Stimulated activated CD8-positive, alpha-beta memory T cell treated with anti-CD3 and anti-CD28 coated beads, Interleukin-7, amount 100 ng/mL, for 1 hour (primary cell): ENCODE results near the gene TBC1D16.

Source experiments
- DNase-seq, 2 donors: peaks; one replicate each; pipeline ENCODE4 v3.0.0-alpha.2; 2020; ENCODE audit warnings: low read depth in 2 of 2

Gene TBC1D16

GRCh38 chr17:79940459-79941087, 95.1 kb downstream of the TBC1D16 start:
- no peak for DNase-seq

GRCh38 chr17:79939755-79940458, 95.8 kb downstream of the TBC1D16 start:
- DNase-seq, result no peak

DNA sequence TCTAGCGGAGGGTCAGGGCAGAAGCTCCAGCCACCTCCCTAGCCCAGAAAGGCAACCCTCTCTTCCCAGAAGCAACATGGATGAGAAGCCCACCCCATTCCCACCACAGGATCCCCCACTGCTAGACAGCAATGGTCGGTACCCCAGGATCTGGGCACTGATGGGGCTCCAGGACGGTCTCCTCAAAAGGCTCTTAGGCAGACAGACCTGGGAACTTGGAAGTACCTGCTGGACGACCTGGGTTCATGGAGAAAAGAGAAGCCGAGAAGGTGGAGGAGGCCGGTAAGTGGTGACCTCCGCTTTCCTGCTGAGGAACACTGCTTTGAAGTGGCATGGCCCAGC, 96.6 kb downstream of the TBC1D16 start:
- DNase-seq, result no peak

GRCh38 chr17:79938336-79939093, 97.2 kb downstream of the TBC1D16 start:
- no peak for DNase-seq

- no peak for DNase-seq
Measured at GRCh38 chr17:79937391-79938335, 98.0 kb downstream of the TBC1D16 start.

DNA sequence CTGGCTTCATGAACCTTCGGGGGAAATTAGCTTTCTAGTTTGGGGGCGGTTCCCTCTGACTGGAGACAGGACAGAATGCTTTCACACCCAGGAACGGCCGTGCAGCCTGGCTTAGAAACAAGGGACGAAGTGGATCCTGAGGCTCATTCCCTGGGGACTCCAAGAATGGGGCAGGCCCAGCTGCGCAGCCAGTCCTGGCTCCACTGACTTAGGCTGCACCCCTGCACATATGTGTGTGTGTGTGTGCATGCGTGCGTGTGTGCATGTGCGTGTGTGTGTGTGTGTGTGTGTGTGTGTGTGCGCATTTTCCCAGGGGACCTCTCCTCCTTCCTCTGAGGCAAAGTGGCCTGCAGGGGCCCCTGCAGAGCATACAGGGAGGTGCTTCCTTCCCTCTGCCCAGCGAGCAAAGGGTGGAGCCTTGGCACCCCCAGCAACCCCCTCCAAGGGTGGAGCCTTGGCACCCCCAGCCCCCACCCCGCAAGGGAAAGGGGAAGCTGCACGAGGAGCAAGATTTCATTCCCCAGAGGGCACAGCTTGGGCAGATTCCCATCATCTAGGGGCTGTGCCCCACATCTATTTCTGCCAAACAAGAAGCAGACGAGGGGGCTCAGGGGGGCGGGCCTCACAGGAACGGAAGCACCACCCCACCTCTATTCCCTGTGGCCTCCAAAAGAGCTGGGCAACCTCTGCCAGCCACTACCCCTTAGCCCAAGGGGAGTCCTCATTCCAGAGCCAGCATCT, 98.9 kb downstream of the TBC1D16 start:
- DNase-seq, result no peak

- DNase-seq, result no peak
Measured at GRCh38 chr17:79936050-79936449, 99.6 kb downstream of the TBC1D16 start.

DNA sequence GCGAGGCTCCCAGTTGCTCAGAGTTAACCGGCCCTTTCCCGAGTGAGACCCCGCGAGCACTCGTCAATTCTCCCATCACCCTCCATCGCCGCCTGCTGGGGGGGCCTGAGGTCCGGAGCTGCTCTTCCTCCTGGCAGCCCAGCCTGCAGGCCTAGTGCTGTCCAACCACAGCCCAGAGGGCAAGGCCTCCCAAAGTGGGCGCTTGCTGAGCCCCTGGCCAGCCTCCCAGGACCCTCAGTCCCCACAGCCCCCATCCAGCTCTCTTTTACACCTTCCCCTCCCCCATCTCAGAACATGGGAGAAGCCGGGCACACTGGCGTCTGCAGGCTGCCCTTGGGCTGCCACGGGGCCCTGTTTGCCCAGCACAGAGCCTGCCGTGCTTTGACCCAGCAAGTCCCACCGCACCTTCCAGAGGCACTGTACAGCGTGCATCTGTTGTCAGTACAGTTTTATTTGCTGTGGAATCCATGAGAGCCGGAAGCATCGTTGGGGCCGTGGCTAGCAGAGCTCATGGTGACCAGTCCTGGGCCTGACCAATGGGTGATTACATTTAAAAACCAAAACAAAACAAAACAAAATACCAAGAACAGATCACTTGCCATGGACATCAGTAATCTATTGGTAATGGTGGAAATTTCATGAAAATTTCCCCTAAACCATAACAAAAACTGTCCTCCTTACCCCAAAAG, 100.3 kb downstream of the TBC1D16 start:
- no peak for DNase-seq

DNA sequence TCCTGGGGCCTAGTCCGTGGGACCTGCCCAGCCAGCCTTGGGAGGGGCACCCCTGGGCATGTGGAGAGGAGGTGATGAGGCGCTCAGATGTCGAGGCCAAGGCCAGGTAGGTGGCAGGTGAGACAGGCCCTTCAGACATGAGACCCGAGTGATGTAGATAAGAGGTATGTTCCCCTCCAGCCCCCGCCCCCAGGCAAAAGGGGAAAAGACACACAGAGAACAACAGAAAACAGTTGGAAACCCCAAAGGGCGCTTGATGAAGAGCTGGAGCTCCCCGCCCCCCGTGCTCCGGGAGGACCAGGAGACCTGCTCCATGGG, 101.1 kb downstream of the TBC1D16 start:
- no peak for DNase-seq

DNA sequence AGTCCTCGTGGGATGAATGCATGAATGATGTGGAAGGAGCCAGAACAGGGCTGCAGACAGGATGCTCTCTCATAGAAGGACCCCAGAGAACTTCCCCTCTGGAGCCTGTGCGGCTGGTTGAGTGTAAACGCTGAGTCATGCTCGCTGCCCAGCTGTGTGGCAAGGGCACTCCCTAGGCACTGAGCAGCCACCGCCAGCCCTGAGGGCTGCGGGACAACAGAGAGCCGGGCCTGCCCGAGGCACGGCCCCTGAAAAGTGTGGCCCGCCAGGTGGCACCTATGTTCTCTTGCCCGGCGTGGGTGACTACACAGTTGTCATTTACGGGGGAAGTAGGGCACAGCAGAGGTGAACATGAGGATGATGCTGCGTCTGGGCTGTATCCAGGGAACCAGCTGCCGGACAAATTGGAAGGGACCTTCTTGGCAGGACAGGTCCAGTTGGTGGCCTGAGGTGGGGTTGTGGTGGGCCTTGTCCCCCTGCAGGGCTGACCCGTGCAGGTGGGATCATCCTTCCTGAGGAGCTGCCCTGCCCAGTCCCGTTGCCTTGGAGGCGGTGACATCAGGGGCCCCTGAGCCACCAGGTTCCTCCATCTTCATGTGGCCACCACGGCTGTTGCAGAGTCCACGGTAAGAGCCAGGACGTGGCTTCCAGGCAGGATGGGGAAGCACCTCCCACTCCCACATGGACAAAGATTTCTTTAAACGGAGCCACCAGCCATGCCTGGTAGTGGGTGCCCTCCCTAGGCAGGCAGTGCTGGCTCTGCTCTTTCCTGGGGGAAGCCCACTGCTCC, 101.6 kb downstream of the TBC1D16 start:
- no peak for DNase-seq

DNA sequence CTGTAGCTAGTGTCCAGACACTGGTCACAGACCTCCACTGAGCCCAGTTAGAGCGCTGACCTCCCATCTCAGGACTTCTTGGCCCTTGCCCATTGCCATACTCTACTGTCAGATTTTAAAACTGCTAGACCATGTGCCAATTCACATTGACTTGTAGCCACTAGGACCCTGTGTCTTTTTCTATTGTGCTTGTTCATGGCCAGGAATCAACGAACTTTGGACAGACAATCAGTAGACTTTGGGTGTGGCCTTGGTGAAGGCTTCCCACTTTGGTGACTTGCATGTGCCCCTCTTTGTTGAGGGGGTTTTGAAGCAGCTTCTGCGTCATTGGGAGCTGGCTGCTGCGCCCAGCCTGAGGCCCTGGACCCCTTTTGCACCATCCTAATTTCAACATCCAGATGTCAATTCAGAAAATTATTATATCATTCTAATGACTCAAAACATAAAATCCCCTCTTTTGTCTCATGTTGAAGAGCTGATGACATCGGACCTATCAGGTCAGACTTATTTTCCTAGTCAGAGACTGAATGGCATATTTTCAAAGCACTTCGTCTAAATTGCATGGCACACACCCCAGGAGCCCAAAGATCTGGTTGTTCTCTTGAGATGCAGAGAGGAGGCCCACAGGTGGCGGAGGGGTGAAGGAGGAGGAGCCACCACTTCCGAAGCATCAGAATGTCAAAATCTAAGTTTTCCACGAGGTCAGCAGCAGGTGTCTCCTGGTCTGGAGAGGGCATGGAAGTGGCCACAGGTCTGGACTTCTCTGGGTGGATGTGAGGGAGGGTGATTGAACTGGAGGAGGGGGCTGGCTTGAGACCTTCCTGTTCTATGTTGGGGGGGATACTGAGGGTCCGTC, 103.0 kb downstream of the TBC1D16 start:
- DNase-seq, result no peak

DNA sequence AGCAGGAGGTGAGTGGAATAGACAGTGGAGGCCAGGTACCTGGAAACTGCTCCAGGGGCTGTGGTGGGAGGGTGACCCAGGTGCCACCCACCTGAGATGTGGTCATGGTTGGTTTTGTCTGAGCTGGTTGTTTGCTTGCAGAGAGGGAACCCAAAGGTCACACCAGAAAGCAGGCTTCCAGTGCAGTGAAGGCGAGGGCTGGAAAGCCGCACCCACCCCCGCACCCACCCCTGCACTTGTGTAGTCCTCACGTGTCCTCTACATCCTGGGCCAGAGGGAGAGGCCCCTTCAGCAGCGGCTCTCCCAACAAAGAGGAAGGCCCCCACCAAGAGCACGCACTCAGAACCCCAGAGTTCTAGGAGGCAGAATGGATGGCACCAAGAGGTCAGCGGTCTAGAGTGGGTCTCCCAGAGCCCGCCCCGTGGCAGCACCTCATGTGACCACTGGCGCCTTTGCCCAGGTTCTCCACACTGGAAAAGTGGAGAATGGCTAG, 103.8 kb downstream of the TBC1D16 start:
- DNase-seq, result no peak

DNA sequence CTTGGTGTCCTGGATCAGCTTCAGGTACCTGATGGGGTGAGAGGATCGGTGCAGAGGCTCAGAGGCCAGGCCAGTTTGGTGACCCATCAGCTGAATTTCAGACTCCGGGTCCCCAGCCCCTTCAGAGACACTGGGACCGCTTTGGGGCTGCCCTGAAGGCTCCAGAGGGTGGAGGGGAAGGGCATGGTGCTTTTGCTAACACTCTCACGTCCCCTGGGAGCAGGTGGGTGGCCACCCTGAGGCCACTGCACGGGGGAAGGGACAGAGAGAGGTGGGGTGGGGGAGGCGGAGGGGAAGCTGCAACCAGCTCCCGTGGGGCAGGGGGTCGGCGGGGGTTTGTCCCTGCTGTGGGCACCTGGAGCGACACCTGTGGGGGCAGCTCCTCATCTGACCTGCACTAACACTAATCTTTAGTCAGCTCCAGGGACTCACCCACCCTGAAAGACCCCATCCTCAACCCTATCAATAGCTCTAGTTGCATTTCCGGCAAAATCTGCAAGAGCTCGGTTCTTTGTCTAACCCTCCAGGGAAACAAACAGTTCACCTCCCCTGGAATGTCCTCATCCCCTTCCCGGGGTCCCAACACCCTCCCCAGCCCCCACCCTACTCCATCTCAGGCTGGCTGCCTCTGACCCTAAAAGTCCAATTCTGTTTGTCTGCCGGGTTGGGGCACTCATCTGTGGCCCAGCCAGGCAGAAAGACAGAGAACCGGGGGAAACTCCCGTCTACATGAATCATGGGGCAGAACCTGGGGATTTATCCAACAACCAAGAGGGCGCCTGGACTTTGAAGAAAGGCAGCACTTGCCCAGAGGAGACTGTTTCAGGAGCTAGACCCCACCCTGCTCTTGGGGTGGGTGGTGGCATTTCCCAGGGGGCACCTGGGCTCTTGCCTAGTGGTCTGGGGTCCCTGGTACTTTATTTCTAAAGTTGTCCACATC, 104.5 kb downstream of the TBC1D16 start:
- no peak for DNase-seq

DNA sequence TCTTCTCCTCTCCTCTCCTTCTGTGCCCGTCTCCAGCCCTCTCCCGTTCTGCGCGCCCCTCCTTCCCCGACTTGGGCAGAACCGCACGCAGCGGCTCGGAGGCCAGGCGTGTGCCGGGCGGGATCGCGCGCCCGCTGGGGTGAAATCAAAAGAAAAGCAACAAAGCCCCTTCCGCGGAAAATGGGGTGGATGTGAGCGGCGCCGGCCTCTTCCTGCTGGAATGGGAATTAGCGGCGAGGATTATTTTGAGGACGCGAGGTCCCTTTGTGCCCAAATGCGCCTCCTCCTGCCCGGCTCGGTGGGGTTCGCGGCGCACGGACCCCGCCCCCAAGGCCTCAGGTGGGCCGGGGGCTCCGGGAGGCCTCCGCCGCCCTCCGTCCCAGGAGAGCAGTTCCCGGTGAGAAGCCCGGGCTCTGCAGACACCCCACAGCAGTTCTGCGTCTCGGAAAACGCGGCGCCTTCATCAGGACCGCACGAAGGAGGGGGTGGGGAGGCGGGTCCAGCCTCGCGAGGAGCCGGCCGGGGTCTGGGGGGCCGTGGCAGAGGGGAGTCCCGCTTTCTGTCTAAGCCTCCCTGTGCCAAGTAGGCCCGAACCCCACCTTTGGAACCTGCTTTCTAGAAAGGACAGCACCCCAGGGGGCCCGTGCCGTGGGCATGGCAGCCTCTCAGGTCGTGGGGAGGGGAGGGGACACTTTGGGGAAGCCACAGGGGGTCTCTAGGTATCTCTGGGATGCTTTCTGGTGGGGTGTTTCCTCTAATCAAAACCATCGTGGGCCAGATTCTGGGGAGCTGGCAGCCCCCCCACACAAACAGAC, 105.4 kb downstream of the TBC1D16 start:
- no peak for DNase-seq

- no peak for DNase-seq
Measured at GRCh38 chr17:79929257-79930061, 106.2 kb downstream of the TBC1D16 start.
